H1 (cell line): ENCODE measurements around the gene DYNC1LI1. TPM values are rescaled to one million over a fixed set of nuclear protein-coding genes. Genes with fewer than 3 reads are reported as not detected.

Source experiments
- CTCF ChIA-PET: fragments of 300-600 bp; sonication (Branson Sonifier 250); formaldehyde crosslinking; loops from one replicate; lab custom pipeline; 2021; ENCODE audit not compliant: partially characterized antibody; lab: Charles Lee
- POLR2A ChIA-PET: fragments of 300-600 bp; sonication (Branson Sonifier 250); formaldehyde crosslinking; loops from one replicate; lab custom pipeline; 2021; ENCODE audit warnings: inconsistent platforms; ENCODE audit not compliant: partially characterized antibody; lab: Charles Lee
- DNase-seq, 2 experiments: peaks; one replicate each; pipeline versions ENCODE4 v3.0.0 to v3.0.0-alpha.2; 2010 to 2022; ENCODE audit warnings: low spot score in 2 of 2, low read depth in 1 of 2, mixed read lengths in 1 of 2
- FAIRE-seq: peaks from 2 replicates; lab custom pipeline; 2011; peaks lifted over from hg19 to GRCh38; lab: Jason Lieb, UNC
- H2AFZ ChIP-seq: 2 replicates; pipeline ENCODE4 v1.8.1; 2012; ENCODE audit warnings: low read length, inconsistent platforms
- H2AK5ac ChIP-seq: 2 replicates; pipeline ENCODE4 v1.6.1; 2013; ENCODE audit warnings: low read depth, low read length
- H2BK120ac ChIP-seq: replicated peaks from 2 replicates; pipeline ENCODE3; 2013; ENCODE audit warnings: low read depth, low read length, inconsistent platforms
- H2BK12ac ChIP-seq: 2 replicates; pipeline ENCODE4 v1.6.1; 2013; ENCODE audit warnings: low read depth, low read length
- H2BK15ac ChIP-seq: 2 replicates; pipeline ENCODE4 v1.6.1; 2013; ENCODE audit warnings: low read length
- H2BK20ac ChIP-seq: 2 replicates; pipeline ENCODE4 v1.6.1; 2013; ENCODE audit warnings: low read length
- H2BK5ac ChIP-seq: 2 replicates; pipeline ENCODE4 v1.6.1; 2013; ENCODE audit warnings: low read depth, low read length
- H3K14ac ChIP-seq: 2 replicates; pipeline ENCODE4 v1.6.1; 2013; ENCODE audit warnings: inconsistent platforms; ENCODE audit not compliant: insufficient read length
- H3K18ac ChIP-seq: 2 replicates; pipeline ENCODE4 v1.6.1; 2013; ENCODE audit warnings: low read length; ENCODE audit errors: extremely low read depth
- H3K23ac ChIP-seq: 2 replicates; pipeline ENCODE4 v1.6.1; 2013; ENCODE audit warnings: inconsistent platforms; ENCODE audit not compliant: insufficient read length
- H3K23me2 ChIP-seq: 2 replicates; pipeline ENCODE4 v1.6.1; 2013; ENCODE audit warnings: low read depth, low read length
- H3K27ac ChIP-seq: 2 replicates; pipeline ENCODE4 v1.6.1; 2011; ENCODE audit warnings: low read depth, low read length, inconsistent platforms
- H3K27me3 ChIP-seq, 4 experiments: replicated peaks in 1 of 4; 1 replicate in 1 of 4; 2 replicates in 3 of 4; pipeline versions ENCODE4 v1.6.1 to v1.8.1; 2011 to 2013; ENCODE audit warnings: low read length in 3 of 4, mild to moderate bottlenecking in 3 of 4, inconsistent platforms in 2 of 4, mixed read lengths in 2 of 4, moderate library complexity in 1 of 4; ENCODE audit not compliant: control insufficient read depth in 3 of 4, insufficient read depth in 3 of 4; ENCODE audit errors: extremely low read depth in 1 of 4
- H3K36me3 ChIP-seq, 4 experiments: 2 replicates each; pipeline versions ENCODE4 v1.6.1 to v1.8.1; 2011 to 2013; ENCODE audit warnings: mild to moderate bottlenecking in 4 of 4, low read length in 3 of 4, moderate library complexity in 2 of 4, control low read depth in 1 of 4, inconsistent platforms in 1 of 4; ENCODE audit not compliant: insufficient read depth in 4 of 4, control insufficient read depth in 2 of 4
- H3K4ac ChIP-seq: replicated peaks from 2 replicates; pipeline ENCODE3; 2013; ENCODE audit warnings: low read length, low read depth, mixed read lengths, inconsistent platforms; ENCODE audit not compliant: insufficient read length
- H3K4me1 ChIP-seq, 4 experiments: replicated peaks in 1 of 4; 1 replicate in 1 of 4; 2 replicates in 3 of 4; pipeline versions ENCODE4 v1.6.1 to v1.8.1; 2011 to 2013; ENCODE audit warnings: low read length in 3 of 4, inconsistent platforms in 2 of 4, mixed read lengths in 1 of 4; ENCODE audit not compliant: insufficient read depth in 4 of 4, control insufficient read depth in 3 of 4
- H3K4me2 ChIP-seq, 2 experiments: 2 replicates each; pipeline versions ENCODE4 v1.6.1 to v1.8.1; 2011 to 2013; ENCODE audit warnings: low read depth in 2 of 2, low read length in 2 of 2, control low read depth in 1 of 2, inconsistent platforms in 1 of 2, mild to moderate bottlenecking in 1 of 2; ENCODE audit not compliant: insufficient read depth in 1 of 2
- H3K4me3 ChIP-seq, 4 experiments: fragments of 200-600, 300-600 bp in 1 of 4; sonication (generic), shearing (Covaris generic), sonication (Bioruptor Twin) in 1 of 4; 2 replicates each; pipeline versions ENCODE4 v1.5.1 to v1.8.1; 2011 to 2016; ENCODE audit warnings: low read length in 4 of 4, low read depth in 3 of 4, control low read depth in 2 of 4, inconsistent platforms in 2 of 4, mild to moderate bottlenecking in 2 of 4, mixed read lengths in 1 of 4, moderate library complexity in 1 of 4; ENCODE audit not compliant: insufficient read depth in 2 of 4; ENCODE audit errors: extremely low read depth in 1 of 4
- H3K56ac ChIP-seq: replicated peaks from 2 replicates; pipeline ENCODE3; 2013; ENCODE audit warnings: low read depth, mild to moderate bottlenecking, mixed read lengths, low read length, inconsistent platforms; ENCODE audit not compliant: insufficient read length
- H3K79me1 ChIP-seq: 2 replicates; pipeline ENCODE4 v1.6.1; 2013; ENCODE audit warnings: low read depth, low read length, control low read depth
- H3K79me2 ChIP-seq, 2 experiments: 2 replicates each; pipeline versions ENCODE4 v1.6.1 to v1.8.1; 2012 to 2013; ENCODE audit warnings: low read length in 2 of 2, mild to moderate bottlenecking in 2 of 2, inconsistent platforms in 1 of 2; ENCODE audit not compliant: insufficient read depth in 2 of 2, control insufficient read depth in 1 of 2
- H3K9ac ChIP-seq, 4 experiments: replicated peaks in 1 of 4; 1 replicate in 1 of 4; 2 replicates in 3 of 4; pipeline versions ENCODE4 v1.6.1 to v1.8.1; 2011 to 2013; ENCODE audit warnings: low read depth in 3 of 4, low read length in 3 of 4, control low read depth in 2 of 4, mild to moderate bottlenecking in 2 of 4, moderate library complexity in 2 of 4, inconsistent platforms in 1 of 4; ENCODE audit errors: extremely low read depth in 1 of 4
- H3K9me3 ChIP-seq, 2 experiments: 2 replicates each; pipeline versions ENCODE4 v1.6.1 to v1.8.1; 2012 to 2013; ENCODE audit warnings: mild to moderate bottlenecking in 2 of 2, moderate library complexity in 2 of 2, control low read depth in 1 of 2, inconsistent platforms in 1 of 2, low read depth in 1 of 2, low read length in 1 of 2, mixed read lengths in 1 of 2; ENCODE audit not compliant: insufficient read depth in 2 of 2
- H4K20me1 ChIP-seq, 2 experiments: replicated peaks in 1 of 2; 2 replicates each; pipeline versions ENCODE3 to v1.8.1; 2011 to 2013; ENCODE audit warnings: inconsistent platforms in 2 of 2, low read length in 2 of 2, mild to moderate bottlenecking in 1 of 2; ENCODE audit not compliant: insufficient read depth in 2 of 2, control insufficient read depth in 1 of 2
- H4K5ac ChIP-seq: 2 replicates; pipeline ENCODE4 v1.6.1; 2013; ENCODE audit warnings: low read length, low read depth, mixed read lengths, inconsistent platforms; ENCODE audit not compliant: insufficient read length
- H4K8ac ChIP-seq: 2 replicates; pipeline ENCODE4 v1.8.0; 2013; ENCODE audit warnings: mild to moderate bottlenecking, moderate library complexity, low read length, inconsistent platforms; ENCODE audit not compliant: insufficient read depth; ENCODE audit errors: extremely low read depth
- H4K91ac ChIP-seq: replicated peaks from 2 replicates; pipeline ENCODE3; 2013; ENCODE audit warnings: low read length, mixed read lengths, inconsistent platforms; ENCODE audit not compliant: insufficient read length
- BCL11A ChIP-seq, 2 experiments: IDR thresholded peaks; one replicate each; pipeline ENCODE4 v1.6.1; 2011; ENCODE audit warnings: low read depth in 2 of 2, low read length in 2 of 2, mild to moderate bottlenecking in 2 of 2
- CREB1 ChIP-seq: IDR thresholded peaks from 2 replicates; pipeline ENCODE4 v1.6.1; 2012; ENCODE audit warnings: inconsistent platforms
- NRF1 ChIP-seq: IDR thresholded peaks from 2 replicates; pipeline ENCODE4 v1.6.1; 2011; ENCODE audit warnings: mild to moderate bottlenecking, low read depth, low read length, improper control_type of control experiment
- PHF8 ChIP-seq: fragments of 200-600 bp; sonication (generic); conservative IDR thresholded peaks from 2 replicates; pipeline ENCODE4 v1.7.1; 2012; ENCODE audit warnings: low read depth, mild to moderate bottlenecking, inconsistent platforms, low read length, moderate library complexity
- POLR2A ChIP-seq, 2 experiments: IDR thresholded peaks; 1 replicate in 1 of 2; 2 replicates in 1 of 2; pipeline ENCODE4 v1.6.1; 2011; ENCODE audit warnings: low read depth in 2 of 2, low read length in 2 of 2, mild to moderate bottlenecking in 2 of 2; ENCODE audit errors: control extremely low read depth in 1 of 2
- RFX5 ChIP-seq: IDR thresholded peaks from 2 replicates; pipeline ENCODE4 v1.6.1; 2011; ENCODE audit warnings: low read depth, low read length, improper control_type of control experiment, borderline replicate concordance
- RNF2 ChIP-seq: fragments of 200-900, 300-1000 bp; sonication (generic); IDR thresholded peaks from 2 replicates; pipeline ENCODE4 v1.7.1; 2016; ENCODE audit warnings: borderline replicate concordance, low read depth, mild to moderate bottlenecking, antibody characterized with exemption, low read length; ENCODE audit not compliant: poor library complexity, severe bottlenecking; ENCODE audit errors: missing control alignments
- WGBS, 2 experiments: shearing (Covaris generic) in 1 of 2; methylation state at CpG; one replicate each; pipeline versions ENCODE4 v1.1.6 to v1.1.7; 2013 to 2015; ENCODE audit warnings: low lambda C conversion rate in 2 of 2, mixed read lengths in 2 of 2, inconsistent platforms in 1 of 2, low coverage in 1 of 2, missing lambda C conversion rate in 1 of 2; ENCODE audit not compliant: insufficient replicate concordance in 2 of 2, insufficient coverage in 1 of 2, insufficient read length in 1 of 2; ENCODE audit errors: extremely low coverage in 1 of 2, missing lambda C conversion rate in 1 of 2; 5-methylcytosine and 5-hydroxymethylcytosine counted together
- polyA plus RNA-seq, 7 experiments: library from polyadenylated mRNA; depleted of rRNA in 3 of 7; stranded (reverse) in 5 of 7; unstranded in 2 of 7; fragments of >200 nt in 5 of 7; fragments of 200-250 nt in 2 of 7; gene quantifications; 1 replicate in 5 of 7; 2 replicates in 1 of 7; 4 replicates in 1 of 7; pipeline versions ENCODE4 v1.2.1 to v1.2.3, GENCODE V29; 2011 to 2013; ENCODE audit warnings: missing spikeins in 2 of 7, mixed read lengths in 2 of 7
- total RNA-seq: library from RNA; stranded (reverse); fragmentation: NEBNext Ultra II Directional; extraction: Animal tissue kit (Norgen Biotek cat#: 25700); gene quantifications from 2 replicates; pipeline ENCODE4 v1.2.1, GENCODE V29; 2021

DYNC1LI1 gene
- total and polyA plus RNA-seq, 2 of the 8 experiments (the other 6 are each of a cell fraction or from before 2014, with no cell fraction given): 13.6 to 45.1 TPM

- Histone ChIP-seq H3K56ac (no peak overlapping the region), H3K79me2 (no peaks in the 10 kb centered on the region), H2BK5ac (no peak overlapping the region), H2BK12ac (no peak overlapping the region), H3K9me3 (no peaks in the 10 kb centered on the region), H3K18ac (no peak overlapping the region), H3K14ac (no peak overlapping the region), H3K27ac (no peak overlapping the region), H3K23me2 (peaks cover 3% of the 10 kb centered on the region; the same call in 1 of the 2 replicates), H3K79me1 (no peaks in the 10 kb centered on the region), H3K4me3 (no peak overlapping the region), H4K5ac (no peak overlapping the region), H3K4ac (no peak overlapping the region), H2BK15ac (no peak overlapping the region), H4K91ac (no peak overlapping the region), H2BK120ac (no peak overlapping the region), H3K27me3 (no peaks in the 10 kb centered on the region), H2AFZ (no peak overlapping the region), H3K23ac (no peak overlapping the region), H2BK20ac (no peak overlapping the region), H3K4me1 (peaks cover 3 to 17% (median 11%) of the 10 kb centered on the region in 4 experiments; a peak in 6 of 7 replicates), H4K20me1 (no peaks in the 10 kb centered on the region), H4K8ac (no peak overlapping the region), H3K36me3 (no peaks in the 10 kb centered on the region), H3K4me2 (no peak overlapping the region), H3K9ac (no peak overlapping the region), H2AK5ac (no peak overlapping the region)
- FAIRE-seq: no peak
- DNase-seq: no peak
- 73% methylated on average over 2 of the region's 2 CpGs; no CpG with 5 or more reads in 1 of the 2 experiments for WGBS, 2 experiments
- TF ChIP-seq BCL11A (IDR thresholded peaks at IDR 0.05; ENCODE audit: low read depth in 2 of 2, low read length in 2 of 2) (no peak), RFX5 (no peak), CREB1 (no peak), RNF2 (no peak), POLR2A (IDR thresholded peaks at IDR 0.05; ENCODE audit: control extremely low read depth in 1 of 2, low read depth in 2 of 2, low read length in 2 of 2) (no peak), NRF1 (no peak), PHF8 (no peak)
- CTCF ChIA-PET: interaction anchor here (1.3 kb wide), 1 partner anchor 16 kb away, joined by 4 read pairs; no protein-coding TSS in a partner anchor
- POLR2A ChIA-PET: no interaction called here
These were observed 24.7 kb upstream of the DYNC1LI1 start for GRCh38 chr3:32595323-32595722.
